ENCODE results near the gene POLR2E.
A peak's percentile ranks its signal among the peaks of the same experiment; 100 is the strongest.

POLR2E gene

GRCh38 chr19:1103132-1103707 lies 8.0 kb upstream of the POLR2E start:
- no peak overlapping the region for H3K4me3 ChIP-seq (replicated peaks in 1 of 2; ENCODE audit: low read depth in 2 of 2, low read length in 2 of 2)
- peak in 1 of 2 donors; percentile 64 for DNase-seq (ENCODE audit: low read depth in 2 of 2)
- no peak for TF ChIP-seq CTCF (IDR thresholded peaks at IDR 0.05; ENCODE audit: low read depth, low read length)

DNA sequence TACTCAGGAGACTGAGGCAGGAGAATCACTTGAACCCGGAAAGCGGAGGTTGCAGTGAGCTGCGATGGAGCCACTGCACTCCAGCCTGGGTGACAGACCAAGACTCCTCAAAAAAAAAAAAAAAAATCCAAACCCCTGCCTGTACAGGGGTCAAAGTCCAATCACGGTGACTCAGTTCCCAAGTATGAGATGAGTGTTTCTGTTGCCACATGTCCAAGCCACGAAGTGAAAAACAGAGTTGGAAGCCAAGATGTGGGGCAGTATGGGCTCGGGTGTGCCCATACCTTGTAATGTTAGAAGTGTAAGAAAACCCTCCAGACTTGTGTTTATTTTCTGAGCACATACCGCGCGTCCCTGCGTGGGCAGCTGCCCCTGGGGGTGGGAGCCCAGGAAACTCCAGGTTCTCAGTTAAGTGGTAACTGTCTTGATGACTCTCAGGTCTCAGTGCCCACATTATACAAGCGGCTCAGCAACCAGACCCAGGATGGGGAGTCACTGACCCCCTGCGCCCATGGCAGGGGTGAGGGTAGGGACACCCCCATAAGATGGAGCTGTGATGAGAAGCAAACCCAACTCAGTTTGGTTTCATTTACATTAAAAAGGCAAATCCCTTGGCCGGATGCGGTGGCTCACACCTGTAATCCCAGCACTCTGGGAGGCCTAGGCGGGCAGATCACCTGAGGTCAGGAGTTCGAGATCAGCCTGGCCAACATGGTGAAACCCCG lies 7.4 kb upstream of the POLR2E start:
- peak; percentile 99 to 100 for DNase-seq (ENCODE audit: low read depth in 2 of 2)
- no peak for TF ChIP-seq CTCF (IDR thresholded peaks at IDR 0.05; ENCODE audit: low read depth, low read length)
- H3K4me3 ChIP-seq (replicated peaks in 1 of 2; ENCODE audit: low read depth in 2 of 2, low read length in 2 of 2): no peak overlapping the region

DNA sequence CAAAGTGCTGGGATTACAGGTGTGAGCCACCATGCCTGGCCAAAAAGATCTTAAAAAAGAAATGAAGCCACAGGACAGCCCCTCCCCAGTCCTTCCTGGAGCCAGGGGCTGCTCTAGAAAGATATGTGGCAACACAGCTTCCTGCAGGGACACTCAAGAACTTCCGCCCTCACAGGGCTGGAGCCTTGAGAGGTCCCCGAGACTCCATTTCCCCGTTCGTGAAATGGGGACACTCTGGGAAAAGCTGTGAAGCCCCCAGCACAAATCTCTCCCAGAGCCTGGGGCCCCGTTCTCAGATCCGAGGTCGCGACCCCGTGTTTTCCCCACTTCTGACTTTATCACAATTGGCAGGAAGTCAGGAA lies 6.1 kb upstream of the POLR2E start:
- DNase-seq (ENCODE audit: low read depth in 2 of 2): no peak
- H3K4me3 ChIP-seq (replicated peaks in 1 of 2; ENCODE audit: low read depth in 2 of 2, low read length in 2 of 2): no peak overlapping the region
- TF ChIP-seq CTCF (IDR thresholded peaks at IDR 0.05; ENCODE audit: low read depth, low read length): no peak

DNA sequence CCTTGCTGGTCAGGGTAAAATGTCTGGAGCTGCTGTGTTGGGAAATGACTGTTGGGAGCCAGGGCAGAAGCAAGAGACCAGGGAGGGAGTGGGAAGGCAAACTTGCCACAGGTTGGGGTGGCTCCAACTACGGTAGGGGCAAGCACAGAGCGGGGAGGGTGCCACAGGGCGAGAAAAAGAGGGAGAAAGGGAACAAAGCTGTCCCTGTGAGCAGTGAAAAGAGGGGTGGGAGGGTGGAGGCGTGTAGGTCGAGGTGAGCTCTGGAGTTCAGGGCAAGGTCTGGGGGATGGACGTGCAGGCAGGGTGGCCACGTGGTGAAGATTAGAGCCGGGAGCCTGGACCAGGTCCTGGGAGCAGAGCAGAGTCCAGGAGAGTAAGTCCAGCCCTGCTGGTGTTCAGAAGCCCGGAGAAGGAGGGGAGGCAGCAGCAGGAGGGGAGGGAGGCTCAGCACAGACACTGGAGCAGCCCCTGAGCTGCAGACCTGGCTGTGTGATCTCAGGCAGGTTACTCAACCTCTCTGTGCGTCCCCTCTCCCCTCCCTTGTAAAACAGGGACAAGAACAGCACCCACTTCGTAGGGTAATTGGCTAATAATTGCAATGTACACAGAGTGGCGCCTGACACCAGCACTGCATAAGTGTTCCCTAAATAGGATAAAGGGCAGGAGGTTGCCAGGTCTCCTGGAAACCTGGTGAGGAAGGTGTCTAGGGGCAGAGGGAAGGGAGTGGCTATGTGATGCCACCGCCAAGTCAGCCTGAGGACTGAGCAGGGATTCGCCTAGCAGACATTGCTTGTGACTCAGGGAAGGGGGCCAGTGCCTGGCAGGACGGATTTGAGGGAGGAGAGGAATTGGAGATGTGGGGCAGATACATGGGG lies 3.2 kb upstream of the POLR2E start:
- no peak for TF ChIP-seq CTCF (IDR thresholded peaks at IDR 0.05; ENCODE audit: low read depth, low read length)

DNA sequence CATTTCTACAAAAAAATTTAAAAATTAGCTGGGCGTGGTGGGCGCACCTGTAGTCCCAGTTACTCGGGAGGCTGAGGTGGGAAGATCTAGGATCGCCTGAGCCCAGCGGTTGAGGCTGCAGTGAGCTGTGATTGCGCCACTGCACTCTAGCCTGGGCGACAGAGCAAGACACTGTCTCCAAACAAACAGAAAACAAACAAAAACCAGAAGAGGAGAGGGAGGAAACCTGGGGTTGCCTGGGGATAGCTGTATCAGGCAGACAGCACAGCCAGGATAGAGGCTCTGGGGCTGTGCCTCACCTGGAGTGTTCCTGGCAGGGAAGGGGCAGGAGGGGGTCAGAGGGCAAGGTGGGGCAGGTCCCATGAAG lies 2.6 kb upstream of the POLR2E start:
- DNase-seq (ENCODE audit: low read depth in 2 of 2): no peak
- no peak overlapping the region for H3K4me3 ChIP-seq (replicated peaks in 1 of 2; ENCODE audit: low read depth in 2 of 2, low read length in 2 of 2)
- TF ChIP-seq CTCF (IDR thresholded peaks at IDR 0.05; ENCODE audit: low read depth, low read length): no peak

More for the DNA sequence above, 3.2 kb upstream of the POLR2E start:
- DNase-seq (ENCODE audit: low read depth in 2 of 2): no peak
- H3K4me3 ChIP-seq (replicated peaks in 1 of 2; ENCODE audit: low read depth in 2 of 2, low read length in 2 of 2): no peak overlapping the region

- no peak for TF ChIP-seq CTCF (IDR thresholded peaks at IDR 0.05; ENCODE audit: low read depth, low read length)
- peak overlapping the region; percentile 91 to 95 for H3K4me3 ChIP-seq (replicated peaks in 1 of 2; ENCODE audit: low read depth in 2 of 2, low read length in 2 of 2)
- DNase-seq (ENCODE audit: low read depth in 2 of 2): no peak
Observed at GRCh38 chr19:1094655-1094977, 559 bp downstream of the POLR2E start.

All from cardiac fibroblast (primary cell).